ENCODE data around the gene ADAM12.

DNA sequence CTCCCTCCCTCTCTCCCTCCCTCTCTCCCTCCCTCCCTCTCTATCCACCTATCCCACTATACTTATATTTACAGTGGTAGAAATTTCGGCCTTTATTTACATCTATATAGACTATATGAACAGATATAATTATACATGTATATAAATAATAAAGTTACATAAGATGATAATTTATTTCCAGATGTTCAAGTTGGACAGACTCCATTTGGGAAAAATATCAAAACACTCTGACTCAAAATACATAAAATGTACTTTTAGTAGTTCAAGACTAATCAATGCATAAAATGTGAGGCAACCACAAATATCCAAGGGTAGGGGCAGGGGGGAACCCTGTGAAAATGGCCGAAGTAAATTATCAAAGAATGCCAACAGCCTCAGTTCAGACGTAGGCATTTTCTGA lies 288.9 kb downstream of the ADAM12 start:
- TF ChIP-seq ASH2L (IDR thresholded peaks at IDR 0.05; ENCODE audit: insufficient read length, low read depth, low read length) = no peak
- TF ChIP-seq, protein P1, sequence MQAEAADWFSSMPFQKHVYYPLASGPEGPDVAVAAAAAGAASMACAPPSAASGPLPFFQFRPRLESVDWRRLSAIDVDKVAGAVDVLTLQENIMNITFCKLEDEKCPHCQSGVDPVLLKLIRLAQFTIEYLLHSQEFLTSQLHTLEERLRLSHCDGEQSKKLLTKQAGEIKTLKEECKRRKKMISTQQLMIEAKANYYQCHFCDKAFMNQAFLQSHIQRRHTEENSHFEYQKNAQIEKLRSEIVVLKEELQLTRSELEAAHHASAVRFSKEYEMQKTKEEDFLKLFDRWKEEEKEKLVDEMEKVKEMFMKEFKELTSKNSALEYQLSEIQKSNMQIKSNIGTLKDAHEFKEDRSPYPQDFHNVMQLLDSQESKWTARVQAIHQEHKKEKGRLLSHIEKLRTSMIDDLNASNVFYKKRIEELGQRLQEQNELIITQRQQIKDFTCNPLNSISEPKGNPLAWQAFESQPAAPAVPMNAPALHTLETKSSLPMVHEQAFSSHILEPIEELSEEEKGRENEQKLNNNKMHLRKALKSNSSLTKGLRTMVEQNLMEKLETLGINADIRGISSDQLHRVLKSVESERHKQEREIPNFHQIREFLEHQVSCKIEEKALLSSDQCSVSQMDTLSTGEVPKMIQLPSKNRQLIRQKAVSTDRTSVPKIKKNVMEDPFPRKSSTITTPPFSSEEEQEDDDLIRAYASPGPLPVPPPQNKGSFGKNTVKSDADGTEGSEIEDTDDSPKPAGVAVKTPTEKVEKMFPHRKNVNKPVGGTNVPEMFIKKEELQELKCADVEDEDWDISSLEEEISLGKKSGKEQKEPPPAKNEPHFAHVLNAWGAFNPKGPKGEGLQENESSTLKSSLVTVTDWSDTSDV (CRISPR knock-in tag; IDR thresholded peaks at IDR 0.05) = no peak
- TF ChIP-seq, protein P2, sequence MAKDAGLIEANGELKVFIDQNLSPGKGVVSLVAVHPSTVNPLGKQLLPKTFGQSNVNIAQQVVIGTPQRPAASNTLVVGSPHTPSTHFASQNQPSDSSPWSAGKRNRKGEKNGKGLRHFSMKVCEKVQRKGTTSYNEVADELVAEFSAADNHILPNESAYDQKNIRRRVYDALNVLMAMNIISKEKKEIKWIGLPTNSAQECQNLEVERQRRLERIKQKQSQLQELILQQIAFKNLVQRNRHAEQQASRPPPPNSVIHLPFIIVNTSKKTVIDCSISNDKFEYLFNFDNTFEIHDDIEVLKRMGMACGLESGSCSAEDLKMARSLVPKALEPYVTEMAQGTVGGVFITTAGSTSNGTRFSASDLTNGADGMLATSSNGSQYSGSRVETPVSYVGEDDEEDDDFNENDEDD (CRISPR knock-in tag; IDR thresholded peaks at IDR 0.05; ENCODE audit: borderline replicate concordance) = no peak
